WTC11 (cell line): ENCODE data around the gene RBM47. TPM values are rescaled to one million over a fixed set of nuclear protein-coding genes. Genes with fewer than 3 reads are reported as not detected.

Experiments used
- ATAC-seq: fragments of 200-7000 bp; cut with Tn5 transposase; 2 replicates; pipeline ENCODE4 v1.10.0; 2021; ENCODE audit warnings: mild to moderate bottlenecking, moderate library complexity
- CTCF ChIA-PET: fragments of 300-600 bp; sonication (Branson Sonifier 250); formaldehyde crosslinking; loops from one replicate; lab custom pipeline; 2021; ENCODE audit warnings: antibody characterized with exemption; lab: Charles Lee
- POLR2A ChIA-PET: fragments of 350-600 bp; sonication (Branson Sonifier 250); formaldehyde crosslinking; loops from one replicate; lab custom pipeline; 2021; ENCODE audit warnings: antibody characterized with exemption; lab: Charles Lee
- DNase-seq: peaks from one replicate; pipeline ENCODE4 v3.0.0; 2021; ENCODE audit warnings: low spot score
- H3K27ac Mint-ChIP-seq: 2 replicates; pipeline ENCODE4 v1.8.0; 2021; ENCODE audit warnings: mixed read lengths
- H3K27me3 Mint-ChIP-seq: 2 replicates; pipeline ENCODE4 v1.8.0; 2021; ENCODE audit warnings: low read depth, mild to moderate bottlenecking, moderate library complexity, mixed read lengths
- H3K36me3 Mint-ChIP-seq: 2 replicates; pipeline ENCODE4 v1.8.0; 2021; ENCODE audit warnings: mixed read lengths
- H3K4me1 Mint-ChIP-seq: 2 replicates; pipeline ENCODE4 v1.8.0; 2022; ENCODE audit warnings: mixed read lengths
- H3K4me3 Mint-ChIP-seq: 2 replicates; pipeline ENCODE4 v1.8.0; 2021; ENCODE audit warnings: mild to moderate bottlenecking, moderate library complexity, mixed read lengths
- H3K9me3 Mint-ChIP-seq: 2 replicates; pipeline ENCODE4 v1.8.0; 2021; ENCODE audit warnings: mixed read lengths
- ATF2 ChIP-seq: sonication (generic); formaldehyde crosslinking; IDR thresholded peaks from 2 replicates; pipeline ENCODE4 v1.8.1; 2022; ENCODE audit warnings: low read depth, missing genetic modification reagents, borderline replicate concordance
- ATF3 ChIP-seq: sonication (generic); formaldehyde crosslinking; conservative IDR thresholded peaks from 2 replicates; pipeline ENCODE4 v1.8.1; 2022; ENCODE audit warnings: mild to moderate bottlenecking, missing genetic modification reagents
- CBFB ChIP-seq: sonication (generic); formaldehyde crosslinking; IDR thresholded peaks from 2 replicates; pipeline ENCODE4 v1.8.1; 2022; ENCODE audit warnings: mild to moderate bottlenecking, low read depth, missing genetic modification reagents
- CTCF ChIP-seq: fragments of 200-600 bp; IDR thresholded peaks from 2 replicates; pipeline ENCODE4 v1.8.0; 2022; ENCODE audit warnings: antibody characterized with exemption
- ERG ChIP-seq: fragments of 250-450 bp; sonication (Bioruptor Pico); IDR thresholded peaks from 2 replicates; pipeline ENCODE4 v1.8.0; 2021; ENCODE audit warnings: mild to moderate bottlenecking
- KAT7 ChIP-seq: sonication (generic); formaldehyde crosslinking; IDR thresholded peaks from 2 replicates; pipeline ENCODE4 v1.8.1; 2023; ENCODE audit warnings: missing genetic modification reagents, mild to moderate bottlenecking, borderline replicate concordance
- MXD4 ChIP-seq: fragments of 250-450 bp; sonication (Bioruptor Pico); IDR thresholded peaks from 2 replicates; pipeline ENCODE4 v1.8.0; 2021; ENCODE audit warnings: mild to moderate bottlenecking, moderate library complexity, borderline replicate concordance
- NR3C1 ChIP-seq: sonication (generic); formaldehyde crosslinking; conservative IDR thresholded peaks from 2 replicates; pipeline ENCODE4 v1.8.1; 2023; ENCODE audit warnings: low read depth, mild to moderate bottlenecking, missing genetic modification reagents
- PRDM15 ChIP-seq: sonication (generic); formaldehyde crosslinking; IDR thresholded peaks from 2 replicates; pipeline ENCODE4 v1.8.0; 2022; ENCODE audit warnings: missing genetic modification reagents
- TCF7 ChIP-seq: sonication (generic); formaldehyde crosslinking; IDR thresholded peaks from 2 replicates; pipeline ENCODE4 v1.8.0; 2022; ENCODE audit warnings: mild to moderate bottlenecking, low read depth, missing genetic modification reagents, moderate library complexity
- TEAD1 ChIP-seq: sonication (generic); formaldehyde crosslinking; IDR thresholded peaks from 2 replicates; pipeline ENCODE4 v1.8.0; 2022; ENCODE audit warnings: mild to moderate bottlenecking, missing genetic modification reagents
- USF1 ChIP-seq: sonication (generic); formaldehyde crosslinking; IDR thresholded peaks from 2 replicates; pipeline ENCODE4 v1.8.0; 2022; ENCODE audit warnings: mild to moderate bottlenecking, missing genetic modification reagents
- ZBTB43 ChIP-seq: sonication (generic); formaldehyde crosslinking; IDR thresholded peaks from 2 replicates; pipeline ENCODE4 v1.8.1; 2023; ENCODE audit warnings: mild to moderate bottlenecking, missing genetic modification reagents
- ZNF138 ChIP-seq: sonication (generic); formaldehyde crosslinking; conservative IDR thresholded peaks from 2 replicates; pipeline ENCODE4 v1.8.1; 2022; ENCODE audit warnings: mild to moderate bottlenecking, moderate library complexity, missing genetic modification reagents
- ZNF281 ChIP-seq: sonication (generic); formaldehyde crosslinking; IDR thresholded peaks from 2 replicates; pipeline ENCODE4 v1.8.0; 2023; ENCODE audit warnings: mild to moderate bottlenecking, missing genetic modification reagents
- ZNF317 ChIP-seq: sonication (generic); formaldehyde crosslinking; IDR thresholded peaks from 2 replicates; pipeline ENCODE4 v1.8.1; 2023; ENCODE audit warnings: low read depth, mild to moderate bottlenecking, moderate library complexity, missing genetic modification reagents, borderline replicate concordance
- total RNA-seq: library from RNA; stranded (reverse); gene quantifications from 3 replicates; pipeline ENCODE4 v1.2.3, GENCODE V29; 2021

RBM47 gene
- total RNA-seq, 1 experiment from 2014 or later: 97.9 TPM

GRCh38 chr4:40547789-40548132 lies 81.9 kb downstream of the RBM47 start:
- POLR2A ChIA-PET: no interaction called here
- CTCF ChIA-PET: no interaction called here
- H3K36me3 Mint-ChIP-seq: peaks cover 44% of the 10 kb centered on the region
- no peak for ATAC-seq
- TF ChIP-seq ATF2 (CRISPR knock-in tag): no peak
- no peak for TF ChIP-seq CBFB (CRISPR knock-in tag)
- TF ChIP-seq ZNF138 (CRISPR knock-in tag): no peak
- DNase-seq: no peak
- no peaks in the 10 kb centered on the region for H3K27me3 Mint-ChIP-seq
- no peak overlapping the region for H3K4me3 Mint-ChIP-seq
- H3K4me1 Mint-ChIP-seq: peaks cover 29% of the 10 kb centered on the region
- H3K27ac Mint-ChIP-seq: peak overlapping the region; percentile 68
- H3K9me3 Mint-ChIP-seq: no peaks in the 10 kb centered on the region

- no peaks in the 10 kb centered on the region for H3K27me3 Mint-ChIP-seq
- H3K4me1 Mint-ChIP-seq: peaks cover 24% of the 10 kb centered on the region
- TF ChIP-seq ZNF317 (CRISPR knock-in tag) (no peak), ATF2 (CRISPR knock-in tag) (no peak), ZBTB43 (no peak), MXD4 (CRISPR knock-in tag) (no peak), KAT7 (no peak), ZNF281 (CRISPR knock-in tag) (no peak), PRDM15 (CRISPR knock-in tag) (no peak), TCF7 (no peak), TEAD1 (CRISPR knock-in tag) (no peak), USF1 (no peak), NR3C1 (no peak), ERG (CRISPR knock-in tag) (no peak), CTCF (no peak), ATF3 (CRISPR knock-in tag) (no peak)
- no peak overlapping the region for H3K27ac Mint-ChIP-seq
- POLR2A ChIA-PET: interaction anchor here (0.6 kb wide), 1 partner anchor 35 kb away, joined by 3 read pairs; no protein-coding TSS in a partner anchor
- H3K9me3 Mint-ChIP-seq: no peaks in the 10 kb centered on the region
- peaks cover 49% of the 10 kb centered on the region for H3K36me3 Mint-ChIP-seq
- H3K4me3 Mint-ChIP-seq: no peak overlapping the region
- DNase-seq (no peak), ATAC-seq (no peak)
- CTCF ChIA-PET: no interaction called here
Observed at GRCh38 chr4:40546969-40547788, 82.5 kb downstream of the RBM47 start.
